Suppressor macrophage (primary cell): ENCODE data around the gene AMY2B.
"Not testable (repeated sequence)": the region's sequence is repeated elsewhere in the genome, so short reads cannot be mapped to it uniquely, and the experiment has no call there.

ENCODE experiments used
- DNase-seq, 4 experiments: peaks; one replicate each; pipeline ENCODE4 v3.0.0-alpha.2; 2020 to 2022
- total RNA-seq, 17 experiments: gene quantifications; one replicate each; lab custom pipeline; 2026; ENCODE audit warnings: mixed read lengths in 6 of 17, inconsistent platforms in 3 of 17; lab: John Stamatoyannopoulos, UW

Gene AMY2B
- total RNA-seq = 1.5 to 8.8 (median 5.5) reads per million in 17 experiments

DNA sequence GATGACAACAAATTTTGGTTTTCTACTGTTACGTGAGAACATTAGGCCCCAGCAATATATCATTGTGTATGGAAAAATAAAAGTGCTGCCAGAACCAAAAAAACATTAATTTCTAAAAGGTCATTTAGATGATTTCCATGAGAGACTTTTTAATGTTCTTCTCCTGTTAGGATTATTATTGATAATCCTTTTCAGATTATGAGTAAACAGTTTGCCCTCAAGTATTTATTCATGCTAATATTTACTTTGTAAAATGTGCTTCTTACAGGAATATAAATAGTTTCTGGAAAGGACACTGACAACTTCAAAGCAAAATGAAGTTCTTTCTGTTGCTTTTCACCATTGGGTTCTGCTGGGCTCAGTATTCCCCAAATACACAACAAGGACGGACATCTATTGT, at the start of gene AMY2B:
AMY2B (plus strand) TSS at position 301 of the 400 bp plus-strand sequence; CDS start at position 315, 14 bp downstream.
- not testable (repeated sequence) for DNase-seq

DNA sequence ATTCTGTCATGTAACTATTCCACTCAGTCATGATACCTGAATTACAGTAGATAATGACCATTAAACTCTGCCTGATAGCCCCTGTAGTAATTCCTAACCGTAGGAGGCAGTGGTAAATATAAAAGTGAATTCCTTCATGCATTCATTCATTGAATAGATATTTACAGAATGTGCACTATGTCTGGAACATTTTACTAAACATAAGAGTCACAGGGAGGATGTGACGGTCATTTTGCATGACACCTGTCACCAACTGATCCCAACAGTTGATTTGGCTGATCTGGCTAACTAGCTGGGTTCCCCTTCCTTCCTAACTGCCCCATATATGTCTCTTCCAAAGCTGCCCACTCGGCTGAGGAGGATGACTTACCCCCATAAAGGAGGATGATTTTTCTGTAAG, 48.0 kb upstream of the AMY2B start:
- no peak for DNase-seq

GRCh38 chr1:103525114-103525606, 46.2 kb upstream of the AMY2B start:
- peak; percentile 57 to 80 (median 74) for DNase-seq

DNA sequence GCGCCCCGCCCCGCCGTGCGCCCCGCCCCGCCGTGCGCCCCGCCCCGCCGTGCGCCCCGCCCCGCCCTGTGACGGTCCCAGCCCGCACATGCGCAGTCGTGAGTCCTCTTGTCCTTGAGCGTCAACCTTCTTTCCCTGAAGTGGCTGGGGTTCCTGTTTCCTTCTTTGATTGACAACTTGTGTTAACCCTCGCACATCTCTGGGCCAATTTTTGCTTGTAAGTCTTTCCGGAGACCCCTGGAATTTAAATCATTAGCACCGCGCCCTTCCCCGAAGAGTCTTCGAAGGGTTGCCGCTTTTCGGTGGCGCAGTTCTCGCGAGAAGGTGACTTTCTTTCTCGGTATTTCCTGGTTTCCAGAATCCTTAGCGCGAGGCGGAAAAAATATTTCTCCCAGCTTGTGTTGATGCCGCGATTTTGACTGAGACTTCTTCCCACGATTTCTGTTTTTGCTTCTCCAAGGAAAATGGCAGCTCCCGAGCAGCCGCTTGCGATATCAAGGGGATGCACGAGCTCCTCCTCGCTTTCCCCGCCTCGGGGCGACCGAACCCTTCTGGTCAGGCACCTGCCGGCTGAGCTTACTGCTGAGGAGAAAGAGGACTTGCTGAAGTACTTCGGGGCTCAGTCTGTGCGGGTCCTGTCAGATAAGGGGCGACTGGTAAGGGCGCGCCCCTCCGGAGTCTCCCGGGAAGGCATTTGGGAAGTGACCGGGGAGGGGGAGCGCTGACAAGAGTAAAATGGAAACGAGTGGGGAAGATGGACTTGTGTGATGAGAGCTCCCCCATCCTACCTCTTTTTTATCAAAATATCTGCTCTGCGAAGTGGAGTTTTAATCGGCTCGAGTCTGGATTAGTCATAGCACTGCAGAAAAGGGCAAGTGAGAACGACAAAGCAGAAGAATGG, 45.5 kb upstream of the AMY2B start, which contains the start of gene RNPC3:
RNPC3 (plus strand) TSS at position 93 of the 901 bp plus-strand sequence; CDS start at position 465, 372 bp downstream.
- DNase-seq = peak; percentile 93 to 98 (median 95)

- DNase-seq = no peak
These were observed 44.1 kb upstream of the AMY2B start for GRCh38 chr1:103527331-103527730.

GRCh38 chr1:103529746-103530145, 41.6 kb upstream of the AMY2B start:
- no peak for DNase-seq

GRCh38 chr1:103538226-103538625, 33.2 kb upstream of the AMY2B start:
- DNase-seq = no peak

GRCh38 chr1:103541431-103541830, 30.0 kb upstream of the AMY2B start:
- DNase-seq = no peak

GRCh38 chr1:103546496-103546895, 24.9 kb upstream of the AMY2B start:
- no peak for DNase-seq

DNA sequence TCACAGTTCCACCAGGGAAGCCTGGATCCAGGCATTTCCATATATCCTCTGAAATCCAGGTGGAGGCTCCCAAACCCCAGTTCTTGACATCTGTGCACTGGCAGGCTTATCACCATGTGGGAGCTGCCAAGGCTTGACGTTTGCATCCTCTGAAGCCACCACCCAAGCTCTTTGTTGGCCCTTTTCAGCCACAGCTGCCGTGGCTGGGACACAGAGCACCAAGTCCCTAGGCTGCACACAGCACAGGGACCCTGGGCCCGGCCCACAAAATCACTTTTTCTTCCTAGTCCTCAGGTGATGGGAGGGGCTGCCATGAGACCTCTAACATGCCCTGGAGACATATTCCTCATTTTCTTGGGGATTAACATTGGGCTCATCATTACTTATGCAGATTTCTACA, 23.5 kb upstream of the AMY2B start:
- DNase-seq = no peak

GRCh38 chr1:103560427-103560826, 11.0 kb upstream of the AMY2B start:
- no peak for DNase-seq

DNA sequence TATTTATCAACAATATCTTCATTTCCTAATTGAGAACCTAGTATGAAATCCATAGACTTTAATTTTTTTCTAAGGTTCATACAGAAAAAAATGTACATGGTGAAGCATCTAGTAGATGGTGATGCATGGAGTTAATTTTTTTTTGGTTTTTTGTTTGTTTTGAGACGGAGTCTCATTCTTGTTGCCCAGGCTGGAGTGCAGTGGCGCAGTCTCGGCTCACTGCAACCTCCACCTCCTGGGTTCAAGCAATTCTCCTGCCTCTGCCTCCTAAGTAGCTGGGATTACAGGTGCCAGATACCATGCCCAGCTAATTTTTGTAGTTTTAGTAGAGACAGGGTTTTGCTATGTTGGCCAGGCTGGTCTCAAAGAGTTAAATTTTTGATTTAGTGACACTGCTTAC, 10.3 kb upstream of the AMY2B start:
- not testable (repeated sequence) for DNase-seq

- peak; percentile 23 to 82 (median 64) for DNase-seq
These were observed 9.6 kb upstream of the AMY2B start for GRCh38 chr1:103561643-103562395.

DNA sequence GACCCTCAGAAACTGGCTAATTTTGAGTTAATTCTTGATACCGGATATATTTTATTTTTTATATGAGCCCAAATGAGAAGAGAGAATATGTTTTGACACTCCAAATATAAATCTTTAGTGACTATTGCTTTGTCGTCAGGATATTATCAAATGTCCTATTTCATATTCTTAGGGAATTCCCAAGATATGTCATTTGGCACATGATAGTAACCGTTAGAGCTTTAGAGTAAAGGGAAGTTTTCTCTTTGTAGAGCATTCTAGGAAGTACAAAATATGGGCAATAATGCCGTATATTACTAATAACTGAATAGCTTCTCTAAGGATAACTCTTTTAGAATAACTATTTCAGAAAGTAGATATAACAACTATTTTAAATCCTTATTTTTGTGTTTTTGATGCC, 8.3 kb upstream of the AMY2B start:
- DNase-seq = peak in 2 of 4 experiments; percentile 53 to 67

GRCh38 chr1:103569493-103569892, 1.9 kb upstream of the AMY2B start:
- no peak for DNase-seq

DNA sequence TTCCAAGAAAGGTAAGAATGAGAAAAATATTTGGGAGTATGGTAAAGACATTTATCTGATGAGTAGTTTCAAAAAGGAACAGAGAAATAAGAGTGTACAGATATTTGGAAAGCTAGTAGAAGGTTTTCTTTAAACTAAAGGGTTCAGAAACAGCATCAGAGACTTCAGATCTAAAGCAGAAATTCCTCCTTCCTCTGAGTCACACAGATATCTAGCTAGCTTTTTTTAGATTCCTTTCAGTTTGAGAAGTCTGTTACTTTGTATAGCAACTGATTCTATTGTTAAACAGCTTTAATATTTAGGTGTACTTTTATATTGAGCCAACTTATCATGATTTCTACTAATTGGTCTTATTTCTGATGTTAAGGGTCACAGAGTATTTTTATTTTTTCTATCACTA, 4.7 kb downstream of the AMY2B start:
- no peak for DNase-seq

GRCh38 chr1:103576784-103577183, 5.4 kb downstream of the AMY2B start:
- not testable (repeated sequence) for DNase-seq

DNA sequence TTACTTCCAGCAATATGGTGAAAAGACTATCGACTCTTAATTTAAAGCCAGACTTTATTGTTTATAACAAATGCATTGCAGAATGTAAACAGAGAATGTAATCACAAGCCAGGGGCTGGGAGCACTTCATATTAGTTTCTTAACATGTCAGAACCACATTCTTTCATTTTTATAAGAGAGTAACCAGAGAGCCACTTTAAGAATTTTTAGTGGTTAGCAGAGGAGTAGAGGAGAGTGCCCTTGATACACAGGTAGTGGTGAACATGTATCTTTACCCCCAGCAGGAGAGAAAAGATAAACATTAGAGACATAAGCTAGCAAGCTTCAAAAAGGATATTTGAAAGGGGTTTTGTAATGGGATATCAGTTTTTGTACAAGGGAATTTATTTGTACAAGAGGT, 11.1 kb downstream of the AMY2B start:
- no peak for DNase-seq

DNA sequence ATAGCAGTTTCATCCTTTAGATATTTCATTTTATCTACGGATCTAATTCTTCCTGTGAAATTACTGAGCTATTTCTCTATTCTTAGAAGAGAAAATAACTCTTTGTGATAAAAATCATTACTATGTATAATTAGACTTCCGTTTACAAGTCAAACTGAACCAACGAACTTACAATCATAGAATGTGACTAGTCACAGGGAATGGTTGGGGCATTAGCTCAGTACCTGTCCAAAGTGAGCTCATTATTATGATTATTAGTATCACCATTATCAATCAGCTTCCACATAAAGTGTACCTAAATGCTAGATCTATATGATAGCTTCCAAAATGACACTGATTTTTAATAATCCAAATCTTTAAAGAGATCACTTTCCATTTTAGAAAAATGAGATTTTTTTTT, 12.5 kb downstream of the AMY2B start:
- DNase-seq = no peak

DNA sequence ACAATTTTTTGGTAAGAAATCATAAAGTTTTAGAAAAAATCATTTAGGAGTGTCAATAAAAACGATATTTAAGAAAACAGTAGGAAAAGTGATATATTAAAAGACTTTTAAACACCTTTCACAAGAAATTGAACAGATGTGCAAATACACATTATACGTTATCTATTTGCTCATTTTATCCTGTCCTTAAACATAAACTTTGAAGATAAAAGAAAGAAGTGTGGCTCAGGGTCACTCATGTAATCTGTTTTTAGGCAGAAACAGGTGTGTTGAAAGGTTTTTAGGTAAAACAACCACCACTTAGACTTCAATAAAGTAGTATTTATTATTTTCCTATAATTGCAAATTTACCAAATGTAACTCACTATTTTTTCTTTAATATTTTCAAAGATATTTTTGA, 13.1 kb downstream of the AMY2B start:
- no peak for DNase-seq

GRCh38 chr1:103602740-103603139, 31.4 kb downstream of the AMY2B start:
- DNase-seq = not testable (repeated sequence)

- no peak for DNase-seq
These were observed 45.0 kb downstream of the AMY2B start for GRCh38 chr1:103616362-103616761.

GRCh38 chr1:103616994-103617477, 45.6 kb downstream of the AMY2B start, which contains the start of gene AMY2A:
AMY2A (plus strand) TSS chr1:103617427; CDS start chr1:103617441, 14 bp downstream.
- DNase-seq = not testable (repeated sequence)
